IMR-90 (cell line): ENCODE results near the gene MALRD1. TPM values are rescaled to one million over a fixed set of nuclear protein-coding genes. Genes with fewer than 3 reads are reported as not detected.

Experiments
- ATAC-seq: fragments of 200-7000 bp; cut with Tn5 transposase; 2 replicates; pipeline ENCODE4 v1.9.1; 2020; ENCODE audit warnings: low read depth, mild to moderate bottlenecking, moderate library complexity
- BruUV-seq: library from RNA; stranded (reverse); fragments of 400-500 nt; replicated peaks from 2 replicates; lab custom pipeline; 2021; lab: Mats Ljungman, UMichigan
- CTCF ChIA-PET: fragments of 300-600 bp; formaldehyde crosslinking; extraction: SDS; loops from one replicate; lab custom pipeline; 2021; ENCODE audit warnings: antibody characterized with exemption; lab: Yijun Ruan, JAX
- POLR2A ChIA-PET: fragments of 300-600 bp; sonication (Branson Sonifier 250); formaldehyde crosslinking; loops from one replicate; lab custom pipeline; 2022; ENCODE audit warnings: antibody characterized with exemption; ENCODE audit not compliant: unreplicated experiment; lab: Charles Lee
- DNase-seq: peaks from one replicate; pipeline ENCODE4 v3.0.0; 2013
- H2AFZ ChIP-seq: replicated peaks from 2 replicates; pipeline ENCODE3; 2013; ENCODE audit warnings: low read length, mild to moderate bottlenecking; ENCODE audit not compliant: poor library complexity
- H2AK5ac ChIP-seq: 2 replicates; pipeline ENCODE4 v1.6.1; 2013; ENCODE audit warnings: low read depth, low read length, inconsistent platforms
- H2AK9ac ChIP-seq: replicated peaks from 2 replicates; pipeline ENCODE3; 2013; ENCODE audit warnings: mild to moderate bottlenecking, low read depth, low read length, moderate library complexity; ENCODE audit not compliant: poor library complexity
- H2BK120ac ChIP-seq: 2 replicates; pipeline ENCODE4 v1.6.1; 2013; ENCODE audit warnings: low read depth, low read length, inconsistent platforms
- H2BK15ac ChIP-seq: 3 replicates; pipeline ENCODE4 v1.6.1; 2013; ENCODE audit warnings: low read depth, low read length, inconsistent platforms
- H2BK20ac ChIP-seq: 2 replicates; pipeline ENCODE4 v1.6.1; 2013; ENCODE audit warnings: low read depth, mild to moderate bottlenecking, inconsistent platforms, low read length, moderate library complexity
- H2BK5ac ChIP-seq: 2 replicates; pipeline ENCODE4 v1.6.1; 2013; ENCODE audit warnings: mild to moderate bottlenecking, low read depth, low read length, inconsistent platforms; ENCODE audit not compliant: poor library complexity, severe bottlenecking
- H3K14ac ChIP-seq: replicated peaks from 2 replicates; pipeline ENCODE4 v1.6.1; 2013; ENCODE audit warnings: low read depth, low read length, inconsistent platforms
- H3K18ac ChIP-seq: 2 replicates; pipeline ENCODE4 v1.6.1; 2013; ENCODE audit warnings: low read depth, low read length, control low read depth
- H3K23ac ChIP-seq: 2 replicates; pipeline ENCODE4 v1.6.1; 2013; ENCODE audit warnings: low read depth, low read length, inconsistent platforms
- H3K27ac ChIP-seq: 2 replicates; pipeline ENCODE4 v1.5.1; 2013; ENCODE audit warnings: mild to moderate bottlenecking, control low read depth, low read length; ENCODE audit not compliant: insufficient read depth
- H3K27me3 ChIP-seq: 2 replicates; pipeline ENCODE4 v1.6.1; 2013; ENCODE audit warnings: low read length; ENCODE audit not compliant: control insufficient read depth, insufficient read depth
- H3K36me3 ChIP-seq: 2 replicates; pipeline ENCODE4 v1.6.1; 2013; ENCODE audit warnings: low read length, mixed read lengths; ENCODE audit not compliant: control insufficient read depth, insufficient read depth
- H3K4ac ChIP-seq: 2 replicates; pipeline ENCODE4 v1.6.1; 2013; ENCODE audit warnings: low read depth, low read length, inconsistent platforms
- H3K4me1 ChIP-seq: 2 replicates; pipeline ENCODE4 v1.6.1; 2013; ENCODE audit warnings: low read length, mixed read lengths; ENCODE audit not compliant: control insufficient read depth, insufficient read depth
- H3K4me2 ChIP-seq: 2 replicates; pipeline ENCODE4 v1.6.1; 2013; ENCODE audit warnings: low read depth, mild to moderate bottlenecking, control low read depth, low read length, moderate library complexity
- H3K4me3 ChIP-seq: 2 replicates; pipeline ENCODE4 v1.5.1; 2013; ENCODE audit warnings: low read depth, mild to moderate bottlenecking, control low read depth, low read length, moderate library complexity; ENCODE audit not compliant: insufficient read depth
- H3K56ac ChIP-seq: 2 replicates; pipeline ENCODE4 v1.6.1; 2013; ENCODE audit warnings: low read length, inconsistent platforms; ENCODE audit not compliant: insufficient read depth; ENCODE audit errors: extremely low read depth
- H3K79me1 ChIP-seq, 2 experiments: 2 replicates each; pipeline ENCODE4 v1.6.1; 2013; ENCODE audit warnings: low read length in 2 of 2, inconsistent platforms in 1 of 2, low read depth in 1 of 2
- H3K9ac ChIP-seq: 2 replicates; pipeline ENCODE4 v1.6.1; 2013; ENCODE audit warnings: low read depth, low read length, control low read depth
- H3K9me1 ChIP-seq: 2 replicates; pipeline ENCODE4 v1.6.1; 2013; ENCODE audit warnings: low read length, inconsistent platforms; ENCODE audit not compliant: insufficient read depth
- H3K9me3 ChIP-seq: 2 replicates; pipeline ENCODE4 v1.6.1; 2013; ENCODE audit warnings: low read length; ENCODE audit not compliant: control insufficient read depth, insufficient read depth
- H4K20me1 ChIP-seq: 2 replicates; pipeline ENCODE4 v1.6.1; 2013; ENCODE audit warnings: low read length, inconsistent platforms; ENCODE audit not compliant: insufficient read depth
- H4K5ac ChIP-seq: 2 replicates; pipeline ENCODE4 v1.6.1; 2013; ENCODE audit warnings: mild to moderate bottlenecking, low read depth, low read length, control low read depth
- H4K8ac ChIP-seq, 2 experiments: 2 replicates each; pipeline ENCODE4 v1.6.1; 2013; ENCODE audit warnings: low read depth in 2 of 2, low read length in 2 of 2, control low read depth in 1 of 2, inconsistent platforms in 1 of 2
- H4K91ac ChIP-seq: 2 replicates; pipeline ENCODE4 v1.6.1; 2013; ENCODE audit warnings: low read depth, low read length, inconsistent platforms; ENCODE audit not compliant: insufficient read depth
- BHLHE40 ChIP-seq: fragments of 150-350 bp; IDR thresholded peaks from 2 replicates; pipeline ENCODE4 v1.6.1; 2016; ENCODE audit warnings: mild to moderate bottlenecking, low read depth, low read length
- CEBPB ChIP-seq: IDR thresholded peaks from 2 replicates; pipeline ENCODE4 v1.6.1; 2012; ENCODE audit warnings: low read depth, low read length, improper control_type of control experiment
- CHD1 ChIP-seq: IDR thresholded peaks from 2 replicates; pipeline ENCODE4 v1.6.1; 2012; ENCODE audit warnings: low read depth, low read length, improper control_type of control experiment
- FOS ChIP-seq: fragments of 150-350 bp; IDR thresholded peaks from 2 replicates; pipeline ENCODE4 v1.6.1; 2016; ENCODE audit warnings: low read depth, low read length
- MAFK ChIP-seq: IDR thresholded peaks from 2 replicates; pipeline ENCODE4 v1.6.1; 2012; ENCODE audit warnings: low read depth, low read length, improper control_type of control experiment
- MXI1 ChIP-seq: IDR thresholded peaks from 2 replicates; pipeline ENCODE4 v1.6.1; 2012; ENCODE audit warnings: low read depth, mild to moderate bottlenecking, low read length, moderate library complexity, borderline replicate concordance
- NFE2L2 ChIP-seq: fragments of 150-350 bp; IDR thresholded peaks from 2 replicates; pipeline ENCODE4 v1.6.1; 2016; ENCODE audit warnings: low read depth, mild to moderate bottlenecking, low read length
- POLR2A ChIP-seq: IDR thresholded peaks from 2 replicates; pipeline ENCODE4 v1.6.1; 2012; ENCODE audit warnings: mild to moderate bottlenecking, low read depth, low read length
- RAD21 ChIP-seq: IDR thresholded peaks from 2 replicates; pipeline ENCODE4 v1.6.1; 2012; ENCODE audit warnings: low read length, improper control_type of control experiment
- RCOR1 ChIP-seq: IDR thresholded peaks from 2 replicates; pipeline ENCODE4 v1.6.1; 2012; ENCODE audit warnings: mild to moderate bottlenecking, low read length, improper control_type of control experiment; ENCODE audit not compliant: insufficient replicate concordance
- WGBS, 2 experiments: methylation state at CpG; one replicate each; pipeline versions ENCODE4 v1.1.5 to v1.1.7; 2013; ENCODE audit warnings: missing lambda C conversion rate in 2 of 2; ENCODE audit not compliant: insufficient read length in 1 of 2; ENCODE audit errors: extremely low coverage in 2 of 2; 5-methylcytosine and 5-hydroxymethylcytosine counted together
- dilution Hi-C: fragments of 300-500 bp; cut with HindIII; formaldehyde crosslinking; loops from one replicate; pipeline ENCODE4 v1.14.3; 2018; ENCODE audit warnings: low sequenced_read_pairs; ENCODE audit not compliant: unreplicated experiment
- in situ Hi-C: fragments of 300-500 bp; cut with MboI; formaldehyde crosslinking; loops from 3 replicates; pipeline ENCODE4 v1.14.3; 2019; ENCODE audit warnings: low sequenced_read_pairs, inconsistent platforms, mixed read lengths
- intact Hi-C: fragments of 100-400 bp; cut with micrococcal nuclease; formaldehyde crosslinking; loops from 2 replicates; pipeline ENCODE4 v1.10.0; 2022
- polyA plus RNA-seq, 3 experiments: library from polyadenylated mRNA; depleted of rRNA; stranded (reverse); fragments of >200 nt; gene quantifications; 2 replicates each; pipeline ENCODE4 v1.2.3, GENCODE V29; 2012; ENCODE audit warnings: low replicate concordance in 1 of 3
- total RNA-seq: library from RNA; depleted of rRNA; stranded (reverse); fragments of >200 nt; gene quantifications from 2 replicates; pipeline ENCODE4 v1.2.3, GENCODE V29; 2012
- TF ChIP-seq, protein P1 (sequence below): fragments of 150-350 bp; IDR thresholded peaks from 2 replicates; pipeline ENCODE4 v1.6.1; 2017; ENCODE audit warnings: mild to moderate bottlenecking, antibody characterized with exemption, low read length, low read depth
- TF ChIP-seq, protein P2 (sequence below): conservative IDR thresholded peaks from 2 replicates; pipeline ENCODE4 v1.5.1; 2012; ENCODE audit warnings: mild to moderate bottlenecking, low read depth, low read length, improper control_type of control experiment
- TF ChIP-seq, protein P3 (sequence below): fragments of 150-350 bp; IDR thresholded peaks from 2 replicates; pipeline ENCODE4 v1.6.1; 2016; ENCODE audit warnings: low read depth, mild to moderate bottlenecking, low read length, moderate library complexity, borderline replicate concordance

MALRD1 gene
- total and polyA plus RNA-seq, 2 of the 4 experiments (the other 2 are of a cell fraction), result 0.34 to 1.1 TPM

DNA sequence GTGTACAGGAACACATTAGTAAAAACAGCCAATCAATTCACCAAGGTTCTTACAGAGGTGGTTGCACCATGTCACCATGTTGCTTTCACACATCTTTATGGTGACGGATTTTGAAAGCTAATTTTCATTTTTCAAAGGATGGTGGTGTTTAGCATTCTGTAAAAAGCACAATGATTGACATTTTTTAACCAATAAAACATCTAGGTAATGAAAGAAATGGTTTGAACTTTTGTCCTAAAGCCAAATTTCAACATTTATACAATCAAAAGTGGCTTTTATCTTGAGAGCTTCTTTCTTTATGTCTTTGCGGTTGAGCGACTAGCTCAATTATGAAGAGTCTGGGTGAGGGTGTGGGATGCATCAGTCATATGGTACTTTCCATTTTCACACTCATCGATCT lies 94.4 kb downstream of the MALRD1 start:
- no peaks in the 10 kb centered on the region for H3K27me3 ChIP-seq
- H2BK5ac ChIP-seq, result no peak overlapping the region
- H3K9me1 ChIP-seq, result no peaks in the 10 kb centered on the region
- no peak overlapping the region for H4K5ac ChIP-seq
- no peak overlapping the region for H2BK120ac ChIP-seq
- H3K36me3 ChIP-seq, result no peaks in the 10 kb centered on the region
- no peak overlapping the region for H3K18ac ChIP-seq
- no peak overlapping the region for H3K27ac ChIP-seq
- H2BK20ac ChIP-seq, result no peak overlapping the region
- no TSS peak for BruUV-seq
- dilution Hi-C loops (no loop called here), in situ Hi-C loops (no loop called here), intact Hi-C loops (no loop called here)
- TF ChIP-seq BHLHE40 (no peak), CEBPB (no peak), RAD21 (no peak), FOS (no peak), MAFK (no peak), RCOR1 (no peak), MXI1 (no peak), NFE2L2 (no peak), POLR2A (no peak), CHD1 (no peak)
- TF ChIP-seq, protein P1, sequence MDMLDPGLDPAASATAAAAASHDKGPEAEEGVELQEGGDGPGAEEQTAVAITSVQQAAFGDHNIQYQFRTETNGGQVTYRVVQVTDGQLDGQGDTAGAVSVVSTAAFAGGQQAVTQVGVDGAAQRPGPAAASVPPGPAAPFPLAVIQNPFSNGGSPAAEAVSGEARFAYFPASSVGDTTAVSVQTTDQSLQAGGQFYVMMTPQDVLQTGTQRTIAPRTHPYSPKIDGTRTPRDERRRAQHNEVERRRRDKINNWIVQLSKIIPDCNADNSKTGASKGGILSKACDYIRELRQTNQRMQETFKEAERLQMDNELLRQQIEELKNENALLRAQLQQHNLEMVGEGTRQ, result no peak
- TF ChIP-seq, protein P2, sequence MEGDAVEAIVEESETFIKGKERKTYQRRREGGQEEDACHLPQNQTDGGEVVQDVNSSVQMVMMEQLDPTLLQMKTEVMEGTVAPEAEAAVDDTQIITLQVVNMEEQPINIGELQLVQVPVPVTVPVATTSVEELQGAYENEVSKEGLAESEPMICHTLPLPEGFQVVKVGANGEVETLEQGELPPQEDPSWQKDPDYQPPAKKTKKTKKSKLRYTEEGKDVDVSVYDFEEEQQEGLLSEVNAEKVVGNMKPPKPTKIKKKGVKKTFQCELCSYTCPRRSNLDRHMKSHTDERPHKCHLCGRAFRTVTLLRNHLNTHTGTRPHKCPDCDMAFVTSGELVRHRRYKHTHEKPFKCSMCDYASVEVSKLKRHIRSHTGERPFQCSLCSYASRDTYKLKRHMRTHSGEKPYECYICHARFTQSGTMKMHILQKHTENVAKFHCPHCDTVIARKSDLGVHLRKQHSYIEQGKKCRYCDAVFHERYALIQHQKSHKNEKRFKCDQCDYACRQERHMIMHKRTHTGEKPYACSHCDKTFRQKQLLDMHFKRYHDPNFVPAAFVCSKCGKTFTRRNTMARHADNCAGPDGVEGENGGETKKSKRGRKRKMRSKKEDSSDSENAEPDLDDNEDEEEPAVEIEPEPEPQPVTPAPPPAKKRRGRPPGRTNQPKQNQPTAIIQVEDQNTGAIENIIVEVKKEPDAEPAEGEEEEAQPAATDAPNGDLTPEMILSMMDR, result no peak
- TF ChIP-seq, protein P3, sequence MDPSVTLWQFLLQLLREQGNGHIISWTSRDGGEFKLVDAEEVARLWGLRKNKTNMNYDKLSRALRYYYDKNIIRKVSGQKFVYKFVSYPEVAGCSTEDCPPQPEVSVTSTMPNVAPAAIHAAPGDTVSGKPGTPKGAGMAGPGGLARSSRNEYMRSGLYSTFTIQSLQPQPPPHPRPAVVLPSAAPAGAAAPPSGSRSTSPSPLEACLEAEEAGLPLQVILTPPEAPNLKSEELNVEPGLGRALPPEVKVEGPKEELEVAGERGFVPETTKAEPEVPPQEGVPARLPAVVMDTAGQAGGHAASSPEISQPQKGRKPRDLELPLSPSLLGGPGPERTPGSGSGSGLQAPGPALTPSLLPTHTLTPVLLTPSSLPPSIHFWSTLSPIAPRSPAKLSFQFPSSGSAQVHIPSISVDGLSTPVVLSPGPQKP, result no peak
- no peak for ATAC-seq
- WGBS, 2 experiments, result no CpG with 5 or more reads among the region's 4 CpGs
- no peaks in the 10 kb centered on the region for H3K9me3 ChIP-seq
- H4K91ac ChIP-seq, result no peak overlapping the region
- no peak overlapping the region for H2AK9ac ChIP-seq
- no peak overlapping the region for H3K4me3 ChIP-seq
- H3K4ac ChIP-seq, result no peak overlapping the region
- ChIA-PET POLR2A (no interaction called here), CTCF (no interaction called here)
- no peak overlapping the region for H2BK15ac ChIP-seq
- H3K9ac ChIP-seq, result no peak overlapping the region
- DNase-seq, result no peak
- no peak overlapping the region for H3K4me2 ChIP-seq
- no peak overlapping the region for H4K8ac ChIP-seq
- H3K14ac ChIP-seq, result no peak overlapping the region
- H3K4me1 ChIP-seq, result no peaks in the 10 kb centered on the region
- no peaks in the 10 kb centered on the region for H3K79me1 ChIP-seq
- H3K56ac ChIP-seq, result no peak overlapping the region
- no peak overlapping the region for H2AFZ ChIP-seq
- no peak overlapping the region for H2AK5ac ChIP-seq
- H3K23ac ChIP-seq, result no peak overlapping the region
- no peaks in the 10 kb centered on the region for H4K20me1 ChIP-seq
